HL-60 (cell line): ENCODE data around the gene COMMD1.

Experiments
- DNase-seq, 2 experiments: peaks; one replicate each; pipeline ENCODE4 v3.0.0-alpha.2; 2010 to 2020; ENCODE audit warnings: low read depth in 1 of 2, low spot score in 1 of 2
- H3K27ac ChIP-seq: fragments of 250-450 bp; sonication (Bioruptor Pico); replicated peaks from 2 replicates; pipeline ENCODE4 v1.5.1; 2020; ENCODE audit warnings: mild to moderate bottlenecking, moderate library complexity
- H3K27me3 ChIP-seq: fragments of 250-450 bp; sonication (Bioruptor Pico); 2 replicates; pipeline ENCODE4 v1.5.1; 2021; ENCODE audit warnings: mild to moderate bottlenecking, moderate library complexity; ENCODE audit not compliant: insufficient read depth, poor library complexity, severe bottlenecking
- H3K4me3 ChIP-seq: replicated peaks from 2 replicates; pipeline ENCODE4 v1.5.1; 2011; ENCODE audit warnings: mild to moderate bottlenecking, control low read depth, low read length; ENCODE audit not compliant: insufficient read depth
- CTCF ChIP-seq: IDR thresholded peaks from one replicate; pipeline ENCODE4 v1.5.1; 2011; ENCODE audit warnings: low read length, control low read depth, inconsistent platforms; ENCODE audit not compliant: insufficient read depth
- GABPA ChIP-seq: IDR thresholded peaks from 2 replicates; pipeline ENCODE4 v1.6.1; 2012; ENCODE audit warnings: low read depth
- POLR2AphosphoS5 ChIP-seq: IDR thresholded peaks from 2 replicates; pipeline ENCODE4 v1.6.1; 2012; ENCODE audit warnings: low read depth
- REST ChIP-seq: IDR thresholded peaks from 2 replicates; pipeline ENCODE4 v1.6.1; 2012; ENCODE audit warnings: low read depth; ENCODE audit not compliant: insufficient replicate concordance
- SPI1 ChIP-seq: IDR thresholded peaks from 2 replicates; pipeline ENCODE4 v1.6.1; 2012; ENCODE audit warnings: low read depth, mild to moderate bottlenecking, borderline replicate concordance

The COMMD1 gene

GRCh38 chr2:62180975-62181374 lies 275.5 kb downstream of the COMMD1 start:
- H3K27ac ChIP-seq, result no peak overlapping the region
- no peak overlapping the region for H3K4me3 ChIP-seq
- TF ChIP-seq REST (no peak), GABPA (no peak), CTCF (no peak), POLR2AphosphoS5 (no peak), SPI1 (no peak)
- H3K27me3 ChIP-seq, result no peaks in the 10 kb centered on the region
- DNase-seq, result no peak

GRCh38 chr2:62181843-62182242 lies 276.4 kb downstream of the COMMD1 start:
- no peak overlapping the region for H3K4me3 ChIP-seq
- TF ChIP-seq REST, result no peak
- TF ChIP-seq POLR2AphosphoS5, result no peak
- TF ChIP-seq GABPA, result no peak
- no peak for TF ChIP-seq CTCF
- no peak for TF ChIP-seq SPI1
- H3K27me3 ChIP-seq, result no peaks in the 10 kb centered on the region
- DNase-seq, result no peak
- no peak overlapping the region for H3K27ac ChIP-seq

GRCh38 chr2:62184512-62185230 lies 279.2 kb downstream of the COMMD1 start:
- no peak overlapping the region for H3K27ac ChIP-seq
- no peak for DNase-seq
- TF ChIP-seq CTCF, result no peak
- TF ChIP-seq GABPA, result no peak
- TF ChIP-seq SPI1, result no peak
- no peaks in the 10 kb centered on the region for H3K27me3 ChIP-seq
- H3K4me3 ChIP-seq, result no peak overlapping the region
